Activated naive CD4-positive, alpha-beta T cell (primary cell): ENCODE results near the gene CELA2A.
"Not testable (repeated sequence)": the region's sequence is repeated elsewhere in the genome, so short reads cannot be mapped to it uniquely, and the experiment has no call there.

Experiments used
- DNase-seq, 4 experiments: peaks; one replicate each; lab custom pipeline; 2025; lab: John Stamatoyannopoulos, UW

CELA2A gene

GRCh38 chr1:15500184-15501178 lies 43.9 kb downstream of the CELA2A start:
- DNase-seq: no peak

- peak in 2 of 4 experiments; percentile 2 to 27 for DNase-seq
Observed at GRCh38 chr1:15501208-15502032, 44.9 kb downstream of the CELA2A start.

DNA sequence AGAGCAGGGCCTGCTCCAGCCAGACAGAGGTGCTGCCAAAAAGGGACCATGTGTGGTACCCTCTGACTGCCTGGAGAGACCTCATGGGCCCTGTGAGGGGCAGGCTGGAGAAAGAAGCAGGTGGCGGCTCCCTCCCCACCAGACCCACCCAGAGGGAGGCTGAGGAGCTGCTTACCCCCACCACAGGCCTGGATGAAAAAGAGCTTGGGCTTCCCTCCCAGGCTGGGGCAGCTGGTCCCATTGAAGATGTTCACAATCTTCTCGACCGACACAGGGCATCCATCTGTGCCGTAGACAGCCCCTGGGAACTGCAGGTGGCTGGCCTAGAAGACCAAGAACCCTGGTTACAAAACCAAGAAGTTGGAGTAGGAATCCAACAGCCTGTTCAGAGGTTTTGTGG lies 47.9 kb downstream of the CELA2A start:
- DNase-seq: no peak

GRCh38 chr1:15506831-15507230 lies 50.3 kb downstream of the CELA2A start:
- no peak for DNase-seq

GRCh38 chr1:15507278-15507677 lies 50.7 kb downstream of the CELA2A start:
- no peak for DNase-seq

GRCh38 chr1:15508700-15509487 lies 52.4 kb downstream of the CELA2A start:
- DNase-seq: no peak

DNA sequence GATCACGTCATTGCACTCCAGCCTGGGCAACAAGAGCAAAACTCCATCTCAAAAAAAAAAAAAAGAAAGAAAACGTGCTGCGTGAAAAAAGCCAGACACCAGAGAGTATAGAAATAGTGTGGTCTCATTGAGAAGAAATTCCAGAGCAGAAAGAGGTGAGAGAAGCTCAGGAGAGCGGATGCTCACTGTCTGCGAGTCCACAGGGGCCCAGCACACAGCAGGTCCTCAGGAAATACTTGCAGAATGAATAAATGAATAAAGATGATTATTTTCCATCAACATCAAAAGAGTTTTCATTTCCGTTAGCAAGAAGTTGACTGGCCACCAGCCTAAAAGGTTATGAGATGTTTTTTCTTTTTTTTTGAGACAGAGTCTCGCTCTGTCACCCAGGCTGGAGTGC lies 53.1 kb downstream of the CELA2A start:
- no peak for DNase-seq

DNA sequence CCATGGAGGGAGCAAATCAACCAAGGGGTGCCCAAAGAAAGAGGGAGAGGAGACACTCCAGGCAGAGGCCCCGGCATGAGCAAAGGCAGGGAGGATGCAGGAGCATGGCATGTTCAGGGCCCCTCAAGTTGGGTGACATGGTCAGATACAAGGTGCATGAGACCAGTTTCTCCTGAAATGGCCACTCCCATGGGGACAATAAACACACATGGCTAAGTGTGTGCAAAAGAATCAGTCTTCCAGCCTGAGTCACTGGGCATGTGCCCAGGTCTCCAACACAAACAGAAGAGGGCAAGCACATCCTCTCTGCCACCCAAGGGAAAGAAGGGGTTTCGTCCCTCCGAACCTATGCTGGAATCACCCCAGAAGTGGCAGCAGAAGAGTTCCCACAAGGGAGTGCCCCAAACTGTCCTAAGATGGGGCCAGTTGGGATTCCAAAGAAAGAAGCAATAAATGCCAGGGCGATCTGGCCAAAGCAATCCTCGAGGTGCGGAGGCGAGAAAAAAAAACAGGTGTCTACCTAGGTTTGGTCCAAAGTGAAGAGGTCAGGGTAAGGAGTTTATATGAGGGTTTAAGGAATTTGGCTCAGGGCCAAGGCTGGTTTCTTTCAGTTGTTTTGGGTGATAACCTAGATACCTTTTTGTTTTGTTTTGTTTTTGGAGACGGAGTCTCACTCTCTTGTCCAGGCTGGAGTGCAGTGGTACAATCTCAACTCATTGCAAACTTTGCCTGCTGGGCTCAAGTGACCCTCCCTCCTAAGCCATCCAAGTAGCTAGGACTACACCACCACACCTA lies 54.3 kb downstream of the CELA2A start:
- DNase-seq: no peak

DNA sequence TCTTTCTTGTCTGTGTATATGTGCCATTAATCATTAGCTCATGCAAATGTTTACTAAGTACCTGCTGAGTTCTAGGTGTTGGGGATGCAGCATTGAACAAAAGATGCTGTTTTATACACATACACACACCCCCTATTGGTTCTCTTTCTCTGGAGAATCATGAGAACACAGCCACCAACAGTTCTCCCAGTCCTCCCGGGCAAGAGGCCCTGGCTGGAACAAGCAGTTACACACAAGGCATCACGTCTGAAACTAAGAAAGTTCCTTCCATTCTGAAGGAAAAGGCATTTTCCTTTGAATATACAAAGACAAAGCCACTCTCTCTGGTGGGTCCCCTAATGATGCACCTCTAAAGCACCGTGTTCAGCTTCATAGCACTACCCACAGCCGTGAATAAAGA lies 56.7 kb downstream of the CELA2A start:
- DNase-seq: no peak

GRCh38 chr1:15513919-15514318 lies 57.4 kb downstream of the CELA2A start:
- DNase-seq: no peak

GRCh38 chr1:15514557-15514956 lies 58.0 kb downstream of the CELA2A start:
- not testable (repeated sequence) for DNase-seq

DNA sequence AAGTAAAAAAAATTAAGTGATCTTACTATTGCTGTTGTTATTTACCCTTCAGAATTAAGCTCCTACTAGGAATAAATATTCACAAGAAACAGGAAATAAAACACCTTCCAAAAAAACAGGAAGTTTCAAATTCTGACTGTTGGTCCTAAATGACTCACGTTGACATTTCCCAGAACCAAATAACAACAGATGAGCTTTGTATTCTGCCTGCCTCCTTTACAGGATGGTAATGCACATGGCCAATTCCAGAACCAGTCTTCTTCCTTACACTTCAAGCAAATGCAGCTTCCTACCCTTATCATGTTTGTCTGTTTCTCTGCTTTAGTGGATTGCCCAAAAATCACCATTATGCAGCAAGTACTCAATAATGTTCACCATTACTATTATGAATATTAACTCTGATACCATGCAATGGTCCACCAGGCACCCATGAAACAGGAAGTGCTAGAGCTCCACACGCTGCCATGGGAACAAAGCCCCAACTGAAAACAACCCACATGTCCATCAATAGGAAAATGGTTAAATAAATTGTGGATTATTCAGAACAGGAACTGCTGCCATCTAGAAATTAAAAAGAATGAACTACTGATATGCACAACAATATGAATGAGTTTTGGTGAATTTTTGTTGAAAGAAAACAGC lies 58.6 kb downstream of the CELA2A start:
- no peak for DNase-seq

GRCh38 chr1:15519625-15520024 lies 63.1 kb downstream of the CELA2A start:
- no peak for DNase-seq

DNA sequence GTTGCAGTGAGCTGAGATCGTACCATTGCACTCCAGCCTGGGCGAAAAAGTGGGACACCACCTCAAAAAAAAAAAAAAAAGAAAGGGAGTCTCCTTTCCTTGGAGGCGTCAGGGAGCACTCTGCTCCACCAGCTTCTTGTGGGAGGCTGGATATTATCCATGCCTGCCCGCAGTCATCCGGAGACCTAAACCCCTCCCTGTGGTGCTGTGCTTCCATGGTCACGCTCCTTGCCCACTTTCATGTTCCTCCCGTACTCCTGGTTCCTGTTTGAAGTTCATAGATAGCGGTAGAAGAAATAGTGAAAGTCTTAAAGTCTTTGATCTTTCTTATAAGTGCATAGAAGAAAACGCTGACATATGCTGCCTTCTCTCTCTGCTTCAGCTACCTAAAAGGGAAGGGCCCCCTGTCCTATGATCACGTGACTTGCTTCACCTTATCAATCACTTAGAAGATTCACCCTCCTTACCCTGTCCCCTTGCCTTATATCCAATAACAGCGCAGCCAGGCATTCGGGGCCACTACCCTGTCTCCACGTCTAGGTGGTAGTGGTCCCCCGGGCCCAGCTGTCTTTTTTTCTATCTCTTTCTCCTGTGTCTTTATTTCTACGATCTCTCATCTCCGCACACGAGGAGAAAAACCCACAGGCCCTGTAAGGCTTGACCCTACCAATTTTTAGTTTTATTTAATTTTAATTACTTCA lies 64.8 kb downstream of the CELA2A start:
- not testable (repeated sequence) for DNase-seq
